K562 treated with DMSO at 1 percent for 12 hours (cell line): Measurements from ENCODE around the gene AEBP2. TPM values are rescaled to one million over a fixed set of nuclear protein-coding genes. Genes with fewer than 3 reads are reported as not detected.

Experiments
- total RNA-seq: library from RNA; unstranded; fragments of 300-600 nt; gene quantifications from 2 replicates; pipeline ENCODE4 v1.2.3, GENCODE V29; 2022; ENCODE audit not compliant: insufficient read depth

AEBP2 gene
- 2.1 and 13.0 TPM in 2 replicates for total RNA-seq

GRCh38 chr12:19439059-19440018 is at the start of gene AEBP2:
Gene AEBP2, plus strand, starts transcription at chr12:19439492. Its CDS starts 208 bp downstream, at chr12:19439700.

